H1 (cell line): ENCODE data around the gene C1QL1. TPM values are rescaled to one million over a fixed set of nuclear protein-coding genes. Genes with fewer than 3 reads are reported as not detected.
A peak's percentile ranks its signal among the peaks of the same experiment; 100 is the strongest.

Experiments
- CTCF ChIA-PET: fragments of 300-600 bp; sonication (Branson Sonifier 250); formaldehyde crosslinking; loops from one replicate; lab custom pipeline; 2021; ENCODE audit not compliant: partially characterized antibody; lab: Charles Lee
- POLR2A ChIA-PET: fragments of 300-600 bp; sonication (Branson Sonifier 250); formaldehyde crosslinking; loops from one replicate; lab custom pipeline; 2021; ENCODE audit warnings: inconsistent platforms; ENCODE audit not compliant: partially characterized antibody; lab: Charles Lee
- DNase-seq, 2 experiments: peaks; one replicate each; pipeline versions ENCODE4 v3.0.0 to v3.0.0-alpha.2; 2010 to 2022; ENCODE audit warnings: low spot score in 2 of 2, low read depth in 1 of 2, mixed read lengths in 1 of 2
- FAIRE-seq: peaks from 2 replicates; lab custom pipeline; 2011; peaks lifted over from hg19 to GRCh38; lab: Jason Lieb, UNC
- H2AFZ ChIP-seq: 2 replicates; pipeline ENCODE4 v1.8.1; 2012; ENCODE audit warnings: low read length, inconsistent platforms
- H2AK5ac ChIP-seq: 2 replicates; pipeline ENCODE4 v1.6.1; 2013; ENCODE audit warnings: low read depth, low read length
- H2BK120ac ChIP-seq: replicated peaks from 2 replicates; pipeline ENCODE3; 2013; ENCODE audit warnings: low read depth, low read length, inconsistent platforms
- H2BK12ac ChIP-seq: 2 replicates; pipeline ENCODE4 v1.6.1; 2013; ENCODE audit warnings: low read depth, low read length
- H2BK15ac ChIP-seq: 2 replicates; pipeline ENCODE4 v1.6.1; 2013; ENCODE audit warnings: low read length
- H2BK20ac ChIP-seq: 2 replicates; pipeline ENCODE4 v1.6.1; 2013; ENCODE audit warnings: low read length
- H2BK5ac ChIP-seq: 2 replicates; pipeline ENCODE4 v1.6.1; 2013; ENCODE audit warnings: low read depth, low read length
- H3K14ac ChIP-seq: 2 replicates; pipeline ENCODE4 v1.6.1; 2013; ENCODE audit warnings: inconsistent platforms; ENCODE audit not compliant: insufficient read length
- H3K18ac ChIP-seq: 2 replicates; pipeline ENCODE4 v1.6.1; 2013; ENCODE audit warnings: low read length; ENCODE audit errors: extremely low read depth
- H3K23ac ChIP-seq: 2 replicates; pipeline ENCODE4 v1.6.1; 2013; ENCODE audit warnings: inconsistent platforms; ENCODE audit not compliant: insufficient read length
- H3K23me2 ChIP-seq: 2 replicates; pipeline ENCODE4 v1.6.1; 2013; ENCODE audit warnings: low read depth, low read length
- H3K27ac ChIP-seq: 2 replicates; pipeline ENCODE4 v1.6.1; 2011; ENCODE audit warnings: low read depth, low read length, inconsistent platforms
- H3K27me3 ChIP-seq, 4 experiments: replicated peaks in 1 of 4; 1 replicate in 1 of 4; 2 replicates in 3 of 4; pipeline versions ENCODE4 v1.6.1 to v1.8.1; 2011 to 2013; ENCODE audit warnings: low read length in 3 of 4, mild to moderate bottlenecking in 3 of 4, inconsistent platforms in 2 of 4, mixed read lengths in 2 of 4, moderate library complexity in 1 of 4; ENCODE audit not compliant: control insufficient read depth in 3 of 4, insufficient read depth in 3 of 4; ENCODE audit errors: extremely low read depth in 1 of 4
- H3K36me3 ChIP-seq, 4 experiments: 2 replicates each; pipeline versions ENCODE4 v1.6.1 to v1.8.1; 2011 to 2013; ENCODE audit warnings: mild to moderate bottlenecking in 4 of 4, low read length in 3 of 4, moderate library complexity in 2 of 4, control low read depth in 1 of 4, inconsistent platforms in 1 of 4; ENCODE audit not compliant: insufficient read depth in 4 of 4, control insufficient read depth in 2 of 4
- H3K4ac ChIP-seq: replicated peaks from 2 replicates; pipeline ENCODE3; 2013; ENCODE audit warnings: low read length, low read depth, mixed read lengths, inconsistent platforms; ENCODE audit not compliant: insufficient read length
- H3K4me1 ChIP-seq, 4 experiments: replicated peaks in 1 of 4; 1 replicate in 1 of 4; 2 replicates in 3 of 4; pipeline versions ENCODE4 v1.6.1 to v1.8.1; 2011 to 2013; ENCODE audit warnings: low read length in 3 of 4, inconsistent platforms in 2 of 4, mixed read lengths in 1 of 4; ENCODE audit not compliant: insufficient read depth in 4 of 4, control insufficient read depth in 3 of 4
- H3K4me2 ChIP-seq, 2 experiments: 2 replicates each; pipeline versions ENCODE4 v1.6.1 to v1.8.1; 2011 to 2013; ENCODE audit warnings: low read depth in 2 of 2, low read length in 2 of 2, control low read depth in 1 of 2, inconsistent platforms in 1 of 2, mild to moderate bottlenecking in 1 of 2; ENCODE audit not compliant: insufficient read depth in 1 of 2
- H3K4me3 ChIP-seq, 4 experiments: fragments of 200-600, 300-600 bp in 1 of 4; sonication (generic), shearing (Covaris generic), sonication (Bioruptor Twin) in 1 of 4; 2 replicates each; pipeline versions ENCODE4 v1.5.1 to v1.8.1; 2011 to 2016; ENCODE audit warnings: low read length in 4 of 4, low read depth in 3 of 4, control low read depth in 2 of 4, inconsistent platforms in 2 of 4, mild to moderate bottlenecking in 2 of 4, mixed read lengths in 1 of 4, moderate library complexity in 1 of 4; ENCODE audit not compliant: insufficient read depth in 2 of 4; ENCODE audit errors: extremely low read depth in 1 of 4
- H3K56ac ChIP-seq: replicated peaks from 2 replicates; pipeline ENCODE3; 2013; ENCODE audit warnings: low read depth, mild to moderate bottlenecking, mixed read lengths, low read length, inconsistent platforms; ENCODE audit not compliant: insufficient read length
- H3K79me1 ChIP-seq: 2 replicates; pipeline ENCODE4 v1.6.1; 2013; ENCODE audit warnings: low read depth, low read length, control low read depth
- H3K79me2 ChIP-seq, 2 experiments: 2 replicates each; pipeline versions ENCODE4 v1.6.1 to v1.8.1; 2012 to 2013; ENCODE audit warnings: low read length in 2 of 2, mild to moderate bottlenecking in 2 of 2, inconsistent platforms in 1 of 2; ENCODE audit not compliant: insufficient read depth in 2 of 2, control insufficient read depth in 1 of 2
- H3K9ac ChIP-seq, 4 experiments: replicated peaks in 1 of 4; 1 replicate in 1 of 4; 2 replicates in 3 of 4; pipeline versions ENCODE4 v1.6.1 to v1.8.1; 2011 to 2013; ENCODE audit warnings: low read depth in 3 of 4, low read length in 3 of 4, control low read depth in 2 of 4, mild to moderate bottlenecking in 2 of 4, moderate library complexity in 2 of 4, inconsistent platforms in 1 of 4; ENCODE audit errors: extremely low read depth in 1 of 4
- H3K9me3 ChIP-seq, 2 experiments: 2 replicates each; pipeline versions ENCODE4 v1.6.1 to v1.8.1; 2012 to 2013; ENCODE audit warnings: mild to moderate bottlenecking in 2 of 2, moderate library complexity in 2 of 2, control low read depth in 1 of 2, inconsistent platforms in 1 of 2, low read depth in 1 of 2, low read length in 1 of 2, mixed read lengths in 1 of 2; ENCODE audit not compliant: insufficient read depth in 2 of 2
- H4K20me1 ChIP-seq, 2 experiments: replicated peaks in 1 of 2; 2 replicates each; pipeline versions ENCODE3 to v1.8.1; 2011 to 2013; ENCODE audit warnings: inconsistent platforms in 2 of 2, low read length in 2 of 2, mild to moderate bottlenecking in 1 of 2; ENCODE audit not compliant: insufficient read depth in 2 of 2, control insufficient read depth in 1 of 2
- H4K5ac ChIP-seq: 2 replicates; pipeline ENCODE4 v1.6.1; 2013; ENCODE audit warnings: low read length, low read depth, mixed read lengths, inconsistent platforms; ENCODE audit not compliant: insufficient read length
- H4K8ac ChIP-seq: 2 replicates; pipeline ENCODE4 v1.8.0; 2013; ENCODE audit warnings: mild to moderate bottlenecking, moderate library complexity, low read length, inconsistent platforms; ENCODE audit not compliant: insufficient read depth; ENCODE audit errors: extremely low read depth
- H4K91ac ChIP-seq: replicated peaks from 2 replicates; pipeline ENCODE3; 2013; ENCODE audit warnings: low read length, mixed read lengths, inconsistent platforms; ENCODE audit not compliant: insufficient read length
- ATF3 ChIP-seq: IDR thresholded peaks from 2 replicates; pipeline ENCODE4 v1.6.1; 2011; ENCODE audit warnings: low read depth, mild to moderate bottlenecking, low read length; ENCODE audit not compliant: insufficient read depth
- CBX5 ChIP-seq: fragments of 300-800, 300-1000 bp; sonication (generic); IDR thresholded peaks from 2 replicates; pipeline ENCODE4 v1.7.1; 2016; ENCODE audit warnings: antibody characterized with exemption, low read length, low read depth
- FOSL1 ChIP-seq: IDR thresholded peaks from 2 replicates; pipeline ENCODE4 v1.6.1; 2011; ENCODE audit warnings: mild to moderate bottlenecking, low read depth, low read length, moderate library complexity; ENCODE audit not compliant: insufficient read depth
- HDAC2 ChIP-seq, 2 experiments: fragments of 300-600 bp in 1 of 2; sonication (generic) in 1 of 2; IDR thresholded peaks; 2 replicates each; pipeline ENCODE4 v1.6.1; 2011 to 2012; ENCODE audit warnings: low read depth in 2 of 2, low read length in 2 of 2, mild to moderate bottlenecking in 2 of 2, moderate library complexity in 2 of 2, borderline replicate concordance in 1 of 2, inconsistent platforms in 1 of 2
- JUN ChIP-seq: IDR thresholded peaks from 2 replicates; pipeline ENCODE4 v1.6.1; 2011; ENCODE audit warnings: low read depth, mild to moderate bottlenecking, improper control_type of control experiment, low read length
- NRF1 ChIP-seq: IDR thresholded peaks from 2 replicates; pipeline ENCODE4 v1.6.1; 2011; ENCODE audit warnings: mild to moderate bottlenecking, low read depth, low read length, improper control_type of control experiment
- POU5F1 ChIP-seq: IDR thresholded peaks from 2 replicates; pipeline ENCODE4 v1.6.1; 2011; ENCODE audit warnings: low read depth, mild to moderate bottlenecking, low read length, moderate library complexity
- SP4 ChIP-seq: IDR thresholded peaks from 2 replicates; pipeline ENCODE4 v1.6.1; 2012; ENCODE audit warnings: low read length, inconsistent platforms
- TCF12 ChIP-seq: IDR thresholded peaks from 2 replicates; pipeline ENCODE4 v1.6.1; 2011; ENCODE audit warnings: low read depth, mild to moderate bottlenecking, low read length
- YY1 ChIP-seq: IDR thresholded peaks from 2 replicates; pipeline ENCODE4 v1.6.1; 2011; ENCODE audit warnings: low read depth, mild to moderate bottlenecking, low read length
- WGBS, 2 experiments: shearing (Covaris generic) in 1 of 2; methylation state at CpG; one replicate each; pipeline versions ENCODE4 v1.1.6 to v1.1.7; 2013 to 2015; ENCODE audit warnings: low lambda C conversion rate in 2 of 2, mixed read lengths in 2 of 2, inconsistent platforms in 1 of 2, low coverage in 1 of 2, missing lambda C conversion rate in 1 of 2; ENCODE audit not compliant: insufficient replicate concordance in 2 of 2, insufficient coverage in 1 of 2, insufficient read length in 1 of 2; ENCODE audit errors: extremely low coverage in 1 of 2, missing lambda C conversion rate in 1 of 2; 5-methylcytosine and 5-hydroxymethylcytosine counted together
- polyA plus RNA-seq, 7 experiments: library from polyadenylated mRNA; depleted of rRNA in 3 of 7; stranded (reverse) in 5 of 7; unstranded in 2 of 7; fragments of >200 nt in 5 of 7; fragments of 200-250 nt in 2 of 7; gene quantifications; 1 replicate in 5 of 7; 2 replicates in 1 of 7; 4 replicates in 1 of 7; pipeline versions ENCODE4 v1.2.1 to v1.2.3, GENCODE V29; 2011 to 2013; ENCODE audit warnings: missing spikeins in 2 of 7, mixed read lengths in 2 of 7
- total RNA-seq: library from RNA; stranded (reverse); fragmentation: NEBNext Ultra II Directional; extraction: Animal tissue kit (Norgen Biotek cat#: 25700); gene quantifications from 2 replicates; pipeline ENCODE4 v1.2.1, GENCODE V29; 2021

Gene C1QL1
- total and polyA plus RNA-seq, 2 of the 8 experiments (the other 6 are each of a cell fraction or from before 2014, with no cell fraction given): 7.6 to 10.5 TPM

GRCh38 chr17:44997733-44998520 lies 29.8 kb upstream of the C1QL1 start:
- peaks cover 0 to 4% (median under 1%) of the 10 kb centered on the region in 4 experiments; a peak in 2 of 7 replicates for H3K27me3 ChIP-seq
- H3K4me2 ChIP-seq: no peak overlapping the region
- no peaks in the 10 kb centered on the region; a peak in 1 of 4 replicates for H3K79me2 ChIP-seq
- no peaks in the 10 kb centered on the region for H4K20me1 ChIP-seq
- no peak overlapping the region for H3K18ac ChIP-seq
- DNase-seq (no peak), FAIRE-seq (no peak)
- peak overlapping the region; percentile 22 for H4K91ac ChIP-seq
- no peak overlapping the region for H4K5ac ChIP-seq
- no peak overlapping the region for H2BK120ac ChIP-seq
- H3K23me2 ChIP-seq: no peaks in the 10 kb centered on the region
- no peak overlapping the region for H3K14ac ChIP-seq
- no peak overlapping the region for H2BK20ac ChIP-seq
- no peak overlapping the region for H3K9ac ChIP-seq
- CTCF ChIA-PET: interaction anchor here (1.0 to 16.0 kb wide), 9 partner anchors 7 to 133 kb away, joined by 3 to 102 read pairs (median 4); no protein-coding TSS in a partner anchor
- no peak for TF ChIP-seq NRF1
- TF ChIP-seq YY1: no peak
- no peak for TF ChIP-seq FOSL1
- no peak for TF ChIP-seq TCF12
- TF ChIP-seq ATF3: no peak
- TF ChIP-seq JUN: no peak
- TF ChIP-seq CBX5: no peak
- no peak for TF ChIP-seq POU5F1
- TF ChIP-seq HDAC2 (IDR thresholded peaks at IDR 0.05; ENCODE audit: borderline replicate concordance in 1 of 2, low read depth in 2 of 2, low read length in 2 of 2): no peak
- TF ChIP-seq SP4: no peak
- no peak overlapping the region for H2BK12ac ChIP-seq
- H3K27ac ChIP-seq: no peak overlapping the region
- WGBS, 2 experiments: 79% methylated on average over 7 of the region's 7 CpGs; no CpG with 5 or more reads in 1 of the 2 experiments
- H3K56ac ChIP-seq: no peak overlapping the region
- H2AFZ ChIP-seq: no peak overlapping the region
- 0 out of 2 replicates have a peak overlapping the region, but pooled peaks have one; percentile 12 for H2BK15ac ChIP-seq
- H3K23ac ChIP-seq: no peak overlapping the region
- H3K79me1 ChIP-seq: no peaks in the 10 kb centered on the region
- H3K9me3 ChIP-seq: peaks cover 0 to 7% of the 10 kb centered on the region in 2 experiments; a peak in 2 of 4 replicates
- H2AK5ac ChIP-seq: no peak overlapping the region; the same call in 1 of the 2 replicates
- H3K4ac ChIP-seq: no peak overlapping the region
- no peak overlapping the region for H3K4me3 ChIP-seq
- H2BK5ac ChIP-seq: no peak overlapping the region
- no peak overlapping the region for H4K8ac ChIP-seq
- H3K36me3 ChIP-seq: no peaks in the 10 kb centered on the region
- POLR2A ChIA-PET: interaction anchor here (0.7 to 0.9 kb wide), 2 partner anchors 8 to 26 kb away, joined by 3 to 4 read pairs; no protein-coding TSS in a partner anchor
- peaks cover 0 to 3% (median 0%) of the 10 kb centered on the region in 4 experiments; a peak in 1 of 7 replicates for H3K4me1 ChIP-seq
